LNCAP (cell line): Measurements from ENCODE around the gene CUX1.

Experiments used
- CTCF ChIP-seq: fragments of 450-650 bp; IDR thresholded peaks from 2 replicates; pipeline ENCODE4 v1.5.1; 2017; ENCODE audit warnings: mild to moderate bottlenecking

CUX1 gene

GRCh38 chr7:101968720-101969466 lies 151.5 kb downstream of the CUX1 start:
- no peak for TF ChIP-seq CTCF

DNA sequence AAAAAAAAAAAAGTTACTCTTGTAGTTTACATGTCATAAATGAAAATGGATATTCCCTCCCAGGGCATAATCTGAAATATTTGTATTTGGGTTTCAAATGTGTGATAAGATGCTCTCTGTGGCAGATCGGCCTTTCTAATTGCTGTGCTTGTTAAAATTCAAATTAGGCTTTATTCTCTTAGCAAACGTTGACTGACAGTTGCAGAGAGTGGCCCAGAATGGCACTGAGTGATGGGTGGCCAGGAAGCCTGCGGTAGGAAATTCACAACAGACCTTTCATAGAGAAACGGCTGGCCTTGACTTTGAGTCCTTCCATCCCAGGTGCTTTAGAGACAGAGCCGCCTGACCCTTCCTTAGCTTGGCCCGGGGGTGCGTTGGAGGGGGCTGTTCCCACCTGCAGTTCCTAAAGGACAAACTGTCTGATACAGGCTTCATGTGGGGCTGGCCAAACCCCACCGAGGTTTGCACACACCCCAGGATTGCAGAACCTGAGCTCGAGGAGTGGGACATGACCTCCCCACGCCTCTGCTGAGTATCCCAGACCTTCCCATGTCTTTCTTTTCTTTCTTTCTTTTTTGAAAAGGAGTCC lies 152.7 kb downstream of the CUX1 start:
- no peak for TF ChIP-seq CTCF

- TF ChIP-seq CTCF: no peak
Observed at GRCh38 chr7:101970801-101971200, 153.4 kb downstream of the CUX1 start.

DNA sequence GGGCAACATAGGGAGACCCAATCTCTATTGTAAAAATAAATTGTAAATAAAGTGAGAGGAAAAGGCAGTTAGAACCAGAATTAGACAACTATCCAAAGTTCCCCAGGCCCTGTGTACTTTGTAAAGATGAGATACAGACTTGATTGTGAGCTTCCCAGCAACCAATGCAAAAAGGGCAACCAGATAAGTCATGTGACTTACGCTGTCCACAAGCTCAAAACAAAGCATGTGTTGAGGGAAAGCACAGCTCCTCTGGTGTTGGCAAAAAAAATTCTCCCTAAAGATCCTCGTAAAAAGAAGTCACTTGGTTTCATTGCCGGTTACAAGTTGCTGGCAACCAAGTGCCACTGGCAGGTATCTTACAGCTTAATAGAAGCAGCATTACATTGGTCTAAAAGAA lies 154.0 kb downstream of the CUX1 start:
- no peak for TF ChIP-seq CTCF

DNA sequence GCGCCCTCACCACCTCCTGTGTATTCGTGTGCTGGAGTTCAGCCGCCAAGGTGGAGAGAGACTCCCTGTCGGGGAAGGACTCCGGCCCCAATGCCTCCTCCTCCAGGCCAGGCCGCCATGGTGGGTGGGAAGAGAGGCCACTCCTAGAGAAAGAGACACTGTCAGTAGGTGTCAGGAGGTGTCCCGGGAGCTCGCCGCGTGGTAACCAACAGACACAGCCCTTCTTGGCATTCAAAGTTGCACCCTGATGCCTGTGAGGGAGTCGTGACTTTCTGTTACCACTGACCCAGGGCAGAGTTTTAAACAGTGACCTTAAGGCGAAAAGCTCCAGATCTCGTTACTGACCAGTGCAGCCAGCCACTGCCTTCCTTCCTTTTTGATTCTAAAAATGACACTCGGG lies 155.2 kb downstream of the CUX1 start:
- TF ChIP-seq CTCF: no peak

- no peak for TF ChIP-seq CTCF
Observed at GRCh38 chr7:101973130-101973529, 155.7 kb downstream of the CUX1 start.

GRCh38 chr7:101974393-101974792 lies 157.0 kb downstream of the CUX1 start:
- no peak for TF ChIP-seq CTCF
